NCI-H128 (cell line): ENCODE data around the gene COL12A1.
A peak's percentile ranks its signal among the peaks of the same experiment; 100 is the strongest.

Experiments
- DNase-seq: peaks from one replicate; lab custom pipeline; 2025; ENCODE audit not compliant: unreplicated experiment; lab: John Stamatoyannopoulos, UW

The COL12A1 gene

DNA sequence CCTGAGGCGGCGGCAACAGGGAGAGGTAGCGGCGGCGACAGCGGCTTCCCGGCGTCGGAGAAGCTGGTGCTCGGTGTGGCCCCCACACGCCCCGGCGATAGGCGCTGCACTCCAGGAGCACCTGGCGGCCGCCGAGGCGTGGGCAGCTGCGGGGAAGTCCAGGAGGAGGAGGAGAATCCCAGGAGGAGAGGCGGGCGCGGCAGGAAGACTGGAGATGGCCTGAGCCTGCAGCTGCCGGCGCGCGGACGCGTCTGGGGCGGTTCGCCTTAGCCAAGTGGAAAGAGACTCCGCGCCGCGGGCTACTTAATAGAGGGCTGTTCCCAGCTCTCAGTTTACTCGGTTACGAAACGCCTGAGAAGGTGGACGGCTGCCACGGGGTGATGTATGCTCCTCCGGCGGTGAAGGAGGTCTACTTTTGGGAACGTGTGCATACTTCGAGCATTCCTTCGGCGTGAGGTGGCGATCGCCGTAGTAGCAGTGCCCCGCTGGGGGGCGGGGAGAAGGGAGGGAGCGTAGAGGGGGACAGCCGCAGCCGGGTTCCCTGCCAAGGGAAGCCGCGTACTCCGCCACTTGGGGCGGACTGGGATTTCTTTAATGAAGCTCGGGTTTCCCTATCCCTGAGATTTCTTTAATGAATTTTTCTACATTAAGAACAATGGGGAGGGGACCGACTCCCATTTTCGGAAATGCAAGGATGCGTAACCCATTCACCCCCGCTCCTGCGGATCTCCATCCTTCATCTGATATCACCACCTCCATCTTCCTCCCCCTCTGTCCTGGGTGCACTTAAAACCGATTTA, at the start of gene COL12A1:
COL12A1 (minus strand) TSS at position 278 of the 800 bp plus-strand sequence. CDS start 3,261 bp downstream, outside the sequence.
- no peak for DNase-seq

- no peak for DNase-seq
These were observed 44.7 kb upstream of the COL12A1 start for GRCh38 chr6:75250552-75250951.

DNA sequence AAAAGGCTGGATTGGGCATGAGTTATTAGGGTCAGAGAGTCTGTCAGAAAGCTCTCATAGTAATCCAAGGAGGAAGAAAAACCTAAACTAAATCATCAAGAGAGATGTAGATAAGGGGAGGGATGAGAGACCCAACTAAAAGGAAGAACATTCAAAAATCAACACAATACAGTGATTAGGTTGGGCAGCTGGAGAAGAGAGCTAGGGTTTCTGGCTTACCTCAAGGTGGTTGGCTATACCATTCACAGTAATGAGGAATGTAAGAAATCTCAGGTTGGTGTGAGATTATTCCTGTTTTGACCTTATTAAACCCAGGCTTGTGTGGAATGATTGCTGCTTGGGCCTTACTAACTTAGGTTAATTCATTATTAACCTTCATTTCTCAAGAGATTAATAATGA, 44.0 kb upstream of the COL12A1 start:
- DNase-seq, result no peak

DNA sequence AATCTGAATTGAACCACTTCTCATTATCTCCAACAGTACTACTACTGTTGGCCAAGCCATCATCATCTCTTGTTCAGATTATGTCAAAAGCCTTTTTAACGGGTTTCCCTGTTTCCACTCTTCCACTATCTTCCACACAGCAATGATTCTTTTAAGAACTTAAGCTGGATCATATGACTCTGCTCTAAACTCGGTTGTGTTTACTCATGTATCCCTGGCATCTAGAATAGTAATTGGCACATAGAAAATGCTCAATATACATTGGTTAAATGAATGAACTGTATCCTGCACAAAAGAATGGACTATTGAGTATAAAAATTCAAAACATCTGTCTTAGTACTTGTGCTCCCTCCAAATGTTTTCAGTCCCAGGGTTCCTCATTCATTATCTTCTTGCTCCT, 40.5 kb upstream of the COL12A1 start:
- no peak for DNase-seq

GRCh38 chr6:75244063-75244584, 38.3 kb upstream of the COL12A1 start:
- DNase-seq, result no peak

DNA sequence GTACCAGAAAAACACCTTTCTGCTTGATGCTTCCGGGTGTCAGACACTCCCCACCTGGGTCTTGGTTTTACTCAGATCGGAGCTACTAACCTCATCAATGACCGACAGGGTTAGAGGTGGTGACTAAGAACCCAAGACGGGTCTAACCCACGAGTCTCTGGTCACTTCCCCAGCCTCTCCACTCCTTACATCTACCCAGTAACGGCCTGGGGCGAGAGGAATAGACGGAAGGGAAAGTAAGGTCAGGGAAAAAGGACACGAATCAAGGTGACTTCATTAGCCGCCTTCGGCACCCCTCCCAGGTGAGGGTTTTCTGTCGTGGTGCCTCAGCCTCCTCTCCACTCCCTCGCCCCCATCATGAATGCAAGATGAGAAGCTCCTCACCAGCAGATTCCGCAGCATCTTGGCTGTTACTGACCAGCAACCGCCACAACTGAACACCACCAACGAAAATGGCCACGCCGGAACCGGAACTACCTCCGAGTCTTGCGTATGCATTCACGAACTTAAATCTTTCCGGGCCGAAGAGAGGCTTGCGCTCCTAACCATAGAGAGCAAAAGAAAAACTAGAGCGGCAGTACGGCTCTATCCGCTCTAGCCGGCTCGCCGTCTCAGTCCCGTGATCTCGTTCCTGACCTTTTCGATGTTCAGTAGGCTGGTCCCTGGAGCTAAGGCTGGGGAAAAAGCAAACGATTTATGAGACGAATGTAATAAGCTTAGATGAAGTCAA, 37.6 kb upstream of the COL12A1 start, which contains the start of gene COX7A2:
COX7A2 (minus strand) TSS at position 469 of the 730 bp plus-strand sequence; CDS start at position 402, 67 bp downstream.
- DNase-seq, result peak; percentile 87

DNA sequence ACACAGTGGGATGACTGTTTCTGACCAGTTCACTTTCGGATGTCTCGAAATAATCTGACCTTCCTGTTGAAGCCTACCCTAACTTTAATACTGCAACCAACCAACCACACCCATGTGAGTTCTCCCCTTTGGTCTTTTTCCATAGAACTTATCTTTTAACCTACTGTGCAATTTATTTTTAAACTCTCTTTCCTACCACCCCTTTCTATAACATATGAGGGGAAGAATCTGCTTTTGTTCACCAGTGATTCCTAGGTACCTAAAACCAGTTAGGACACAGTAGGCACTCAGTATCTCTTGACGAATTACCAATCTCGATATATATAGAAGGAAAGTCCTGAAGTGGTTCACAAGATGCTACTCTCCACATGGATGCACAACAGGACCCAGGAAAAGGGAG, 30.8 kb upstream of the COL12A1 start:
- no peak for DNase-seq

DNA sequence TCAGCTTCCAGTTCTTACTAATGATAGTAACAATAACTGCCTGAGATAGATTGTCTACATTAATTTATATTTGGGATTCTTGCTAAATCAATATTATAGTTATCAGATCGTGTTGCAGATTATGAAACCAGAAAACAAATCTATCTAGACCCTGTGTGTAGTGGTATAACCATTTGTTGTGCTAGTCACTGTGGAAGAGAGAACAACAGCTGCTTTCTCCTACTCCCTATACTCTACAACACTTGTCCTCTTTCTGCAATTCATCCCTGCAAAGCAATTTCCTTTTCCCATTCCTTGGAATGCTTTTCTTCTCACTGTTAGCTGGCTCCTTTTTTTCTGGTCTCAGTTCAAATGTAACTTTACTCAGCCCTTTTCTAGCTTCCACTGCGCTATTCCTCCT, 29.4 kb upstream of the COL12A1 start:
- no peak for DNase-seq

- DNase-seq, result no peak
These were observed 28.4 kb upstream of the COL12A1 start for GRCh38 chr6:75234126-75234865.

GRCh38 chr6:75233092-75233615, 27.3 kb upstream of the COL12A1 start:
- DNase-seq, result no peak

GRCh38 chr6:75230484-75231325, 24.9 kb upstream of the COL12A1 start:
- no peak for DNase-seq

- no peak for DNase-seq
These were observed 18.6 kb upstream of the COL12A1 start for GRCh38 chr6:75224303-75224926.

DNA sequence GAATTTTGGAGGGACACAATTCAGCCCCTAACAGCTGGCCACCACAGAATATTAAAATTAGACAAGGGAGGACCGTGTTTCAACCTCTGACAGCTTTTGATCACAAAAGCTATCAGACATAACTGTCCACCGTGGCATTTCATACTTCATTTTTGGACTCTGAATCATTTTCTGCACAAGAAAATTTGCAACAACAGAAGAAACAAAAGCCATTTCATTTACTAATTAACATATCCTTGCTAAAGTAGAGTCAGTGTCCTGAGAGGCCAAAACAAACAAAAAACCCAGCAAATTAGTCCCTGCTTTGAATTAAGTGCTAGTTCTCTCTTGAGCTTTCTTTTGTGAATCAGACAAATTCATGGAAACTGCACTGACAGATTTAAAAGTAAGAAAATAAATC, 17.6 kb upstream of the COL12A1 start:
- no peak for DNase-seq

DNA sequence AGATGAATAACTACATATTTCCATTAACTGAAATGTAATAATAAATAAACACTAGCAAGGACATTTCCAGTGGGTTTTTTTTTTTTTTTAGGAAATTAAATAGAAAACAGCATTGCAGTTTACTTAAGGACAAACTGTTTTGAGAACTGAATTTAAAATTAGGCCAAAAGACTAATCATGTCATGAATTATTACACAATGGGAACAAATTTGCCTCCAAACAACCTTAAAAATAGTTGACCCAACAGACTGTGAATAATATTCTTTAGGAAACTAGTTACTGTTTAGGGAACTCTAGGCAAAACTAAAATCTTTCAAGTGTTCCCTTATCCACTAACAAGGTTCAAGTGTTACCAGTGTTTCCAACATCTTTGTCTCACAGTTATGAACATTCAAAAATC, 16.4 kb upstream of the COL12A1 start:
- DNase-seq, result no peak

GRCh38 chr6:75221116-75221515, 15.3 kb upstream of the COL12A1 start:
- DNase-seq, result no peak

- no peak for DNase-seq
These were observed 14.5 kb upstream of the COL12A1 start for GRCh38 chr6:75220357-75220756.

- DNase-seq, result no peak
These were observed 13.4 kb upstream of the COL12A1 start for GRCh38 chr6:75219263-75219662.

DNA sequence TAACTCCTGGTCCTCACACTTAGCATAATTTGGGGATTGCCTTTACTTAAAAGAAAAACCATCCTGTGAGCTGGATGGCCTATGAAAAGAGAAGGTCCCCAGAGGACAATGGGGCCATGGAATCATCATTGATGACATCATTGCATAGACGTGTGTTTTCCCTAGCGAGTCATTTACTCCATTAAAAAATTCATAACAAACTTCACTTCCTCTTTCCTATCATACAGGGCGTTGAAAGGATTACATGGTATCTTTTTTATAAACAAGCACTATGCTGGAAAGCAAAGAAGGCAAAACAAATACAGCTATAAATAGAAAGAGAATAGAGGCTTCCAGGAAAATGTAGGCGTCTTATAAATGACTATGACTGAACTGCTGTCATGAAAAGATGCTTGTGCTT, 11.3 kb upstream of the COL12A1 start:
- DNase-seq, result no peak

GRCh38 chr6:75215291-75215690, 9.4 kb upstream of the COL12A1 start:
- DNase-seq, result no peak

GRCh38 chr6:75213732-75214131, 7.9 kb upstream of the COL12A1 start:
- no peak for DNase-seq
